Measurements from ENCODE around the gene PCBD2.
"Not testable (repeated sequence)": the region's sequence is repeated elsewhere in the genome, so short reads cannot be mapped to it uniquely, and the experiment has no call there.

Gene PCBD2

DNA sequence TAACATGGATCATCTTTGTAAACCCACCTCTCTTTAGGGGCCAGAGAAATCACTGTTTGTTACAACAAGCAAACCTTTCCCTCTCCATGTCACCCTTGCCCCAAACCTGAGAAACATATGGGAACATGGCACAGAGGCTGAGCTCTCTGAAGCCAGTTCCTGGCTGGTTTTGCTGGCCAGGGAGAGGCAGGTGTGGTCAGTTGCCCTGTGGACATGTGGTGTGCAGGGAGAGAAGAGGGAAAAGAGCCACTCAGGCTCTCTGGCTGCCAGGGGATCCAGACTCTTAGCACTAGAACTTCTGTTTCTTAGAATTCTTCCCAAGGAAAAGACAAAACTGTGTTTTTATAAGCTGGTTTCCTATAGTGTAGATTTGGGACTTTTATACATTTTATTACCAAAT, 58.2 kb downstream of the PCBD2 start:
- no peak for DNase-seq (ENCODE audit: low spot score)

DNA sequence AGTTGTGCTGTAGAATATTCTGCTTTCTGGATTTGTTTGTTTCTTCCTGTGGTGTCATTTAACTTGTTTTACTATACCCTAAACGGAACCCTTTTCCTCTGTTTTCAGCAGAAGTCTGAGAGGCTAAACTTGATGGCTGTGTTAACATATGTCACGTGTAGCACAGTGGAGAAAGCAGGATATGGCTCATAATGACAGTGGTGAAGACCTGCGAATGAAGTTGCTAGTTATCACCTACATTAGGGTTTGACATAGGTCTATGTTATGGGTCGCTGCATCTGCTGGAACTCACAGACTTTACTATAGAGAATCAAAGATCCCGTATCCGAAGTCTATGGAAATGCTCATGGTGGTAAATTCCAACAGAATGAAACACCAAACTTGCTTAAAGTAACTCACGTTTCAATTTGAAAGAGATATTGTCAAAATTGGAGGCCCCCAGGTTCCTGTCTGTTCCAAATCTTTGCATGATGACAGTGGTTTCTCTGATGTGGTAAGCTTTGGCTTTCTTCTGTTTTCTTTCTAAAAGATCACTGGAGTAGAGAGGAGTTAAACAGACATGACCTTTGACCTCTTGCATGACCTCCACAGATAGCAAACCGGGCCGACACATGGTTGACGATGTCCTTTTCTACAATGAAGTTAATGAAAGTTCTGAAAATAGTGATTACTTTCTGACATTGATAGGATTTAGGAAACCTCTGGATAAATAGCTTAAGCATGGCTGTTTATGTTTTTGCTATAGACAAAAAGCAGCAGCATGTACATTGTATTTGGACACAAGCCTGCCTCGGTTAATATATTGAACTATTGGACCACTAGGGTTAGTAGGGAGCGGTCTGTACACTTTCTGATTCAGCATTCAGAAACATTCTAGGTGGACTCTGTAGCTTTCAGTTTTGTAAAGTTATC, 59.7 kb downstream of the PCBD2 start:
- DNase-seq (ENCODE audit: low spot score), result no peak

DNA sequence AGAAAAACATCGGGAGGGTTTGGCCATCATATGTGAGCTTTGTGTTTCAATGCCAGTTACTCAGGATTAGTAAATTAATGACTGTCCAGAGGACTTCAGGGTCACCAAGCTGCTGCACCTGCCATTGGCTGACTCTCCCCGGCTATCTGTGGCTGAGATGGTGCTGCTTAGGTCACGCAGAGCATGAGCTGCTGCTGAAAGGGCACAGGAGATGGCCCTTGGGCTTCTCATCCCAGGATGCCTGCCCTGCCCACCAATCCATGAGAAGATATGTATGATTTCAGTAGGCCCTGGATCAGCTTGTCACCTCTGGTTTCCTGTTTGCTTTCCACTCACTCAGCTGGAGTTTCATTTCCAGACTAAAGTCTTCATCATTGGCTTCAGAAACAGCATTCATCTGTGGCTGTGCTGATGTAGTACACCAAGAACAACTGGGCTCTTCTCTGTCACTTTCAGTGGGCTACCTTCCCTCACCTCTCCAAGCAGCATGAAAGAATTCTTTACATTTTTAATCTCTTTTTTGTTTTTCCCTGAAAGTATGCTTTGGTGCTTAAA, 60.4 kb downstream of the PCBD2 start:
- DNase-seq (ENCODE audit: low spot score), result no peak

DNA sequence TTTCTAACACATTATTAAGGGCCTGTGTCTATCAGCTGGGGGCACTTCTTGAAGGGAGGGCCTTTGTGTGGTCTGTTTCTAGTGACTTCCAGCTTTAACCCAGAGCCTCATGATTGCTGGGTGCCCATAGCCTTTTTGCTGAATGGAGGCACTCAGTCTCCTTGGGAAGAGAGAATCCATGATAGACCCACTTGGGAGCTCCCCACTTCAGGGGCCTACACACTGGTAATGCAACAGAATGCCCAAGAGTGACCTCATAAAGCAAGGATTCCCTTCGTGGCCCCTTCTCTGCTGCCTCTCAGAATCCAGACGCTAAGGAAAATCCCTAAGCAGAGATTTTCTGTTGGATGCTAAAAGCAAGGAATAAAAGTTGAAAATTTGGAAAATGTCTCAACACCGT, 62.7 kb downstream of the PCBD2 start, which contains the start of gene CATSPER3:
Gene CATSPER3 (plus strand): TSS at position 301 of the 400 bp plus-strand sequence. CDS start 85 bp downstream, at position 386.
- DNase-seq (ENCODE audit: low spot score), result no peak

DNA sequence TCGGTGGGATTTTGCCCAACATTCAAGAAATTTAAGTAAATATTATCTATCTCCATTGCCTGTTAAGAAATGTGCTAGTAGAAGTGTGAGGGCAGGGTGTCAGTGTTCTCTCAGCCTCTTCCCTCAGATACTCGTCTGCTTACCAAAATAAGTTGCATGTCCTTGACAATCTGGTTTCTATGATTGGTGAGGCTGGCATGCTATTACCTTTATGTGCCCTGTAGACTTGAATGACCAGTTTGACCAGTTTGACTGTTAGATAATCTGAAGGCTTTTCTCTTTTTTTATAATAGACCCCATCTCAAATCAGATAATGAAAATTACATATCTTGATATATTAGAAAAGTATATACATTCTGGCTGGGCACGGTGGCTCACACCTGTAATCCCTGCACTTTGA, 63.1 kb downstream of the PCBD2 start:
- no peak for DNase-seq (ENCODE audit: low spot score)

GRCh38 chr5:134969166-134969565, 64.2 kb downstream of the PCBD2 start:
- DNase-seq (ENCODE audit: low spot score), result no peak

DNA sequence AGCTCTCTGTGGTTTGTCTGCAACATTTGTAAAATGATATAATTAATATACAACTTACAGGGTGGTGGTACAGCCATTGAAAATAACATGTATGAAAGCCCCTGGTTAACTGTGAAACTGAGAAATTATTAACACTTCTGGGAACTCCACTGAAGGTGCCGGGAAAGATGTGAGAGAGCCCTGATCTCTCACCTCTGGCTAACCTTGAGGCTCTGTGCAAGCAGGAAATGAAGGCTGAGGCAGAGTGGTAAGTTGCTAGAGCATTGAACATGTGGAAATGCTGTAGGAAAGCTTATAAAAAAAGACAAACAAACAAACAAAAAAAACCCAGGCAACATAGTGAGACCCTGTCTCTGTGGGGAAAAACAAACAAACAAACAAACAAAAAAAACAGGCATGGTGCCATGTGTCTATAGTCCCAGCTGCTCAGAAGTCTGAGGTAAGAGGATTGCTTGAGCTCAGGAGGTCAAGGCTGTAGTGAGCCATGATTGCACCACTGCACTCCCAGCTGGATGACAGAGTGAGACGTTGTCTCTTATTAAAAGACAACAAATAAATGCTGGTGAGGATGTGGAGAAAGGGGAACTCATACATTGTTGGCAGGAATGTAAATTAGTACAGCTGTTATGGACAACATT, 70.3 kb downstream of the PCBD2 start:
- no peak for DNase-seq (ENCODE audit: low spot score)

DNA sequence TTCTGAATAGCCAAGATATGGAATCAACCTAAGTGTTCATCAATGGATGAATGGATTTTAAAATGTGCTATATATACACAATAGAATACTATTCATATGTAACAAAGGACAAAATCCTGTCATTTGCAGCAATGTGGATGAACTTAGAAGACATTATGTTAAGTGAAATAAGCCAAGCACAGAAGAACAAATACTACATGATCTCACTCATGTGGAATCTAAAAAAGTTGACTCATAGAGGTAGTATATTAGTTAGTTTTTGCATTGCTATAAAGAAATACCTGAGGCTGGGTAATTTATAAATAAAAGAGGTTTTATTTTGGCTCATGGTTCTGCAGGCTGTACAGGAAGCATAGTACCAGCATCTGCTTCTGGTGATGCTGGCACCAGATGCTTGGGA, 70.9 kb downstream of the PCBD2 start:
- DNase-seq (ENCODE audit: low spot score), result no peak

- DNase-seq (ENCODE audit: low spot score), result no peak
Observed at GRCh38 chr5:134976841-134977240, 71.9 kb downstream of the PCBD2 start.

DNA sequence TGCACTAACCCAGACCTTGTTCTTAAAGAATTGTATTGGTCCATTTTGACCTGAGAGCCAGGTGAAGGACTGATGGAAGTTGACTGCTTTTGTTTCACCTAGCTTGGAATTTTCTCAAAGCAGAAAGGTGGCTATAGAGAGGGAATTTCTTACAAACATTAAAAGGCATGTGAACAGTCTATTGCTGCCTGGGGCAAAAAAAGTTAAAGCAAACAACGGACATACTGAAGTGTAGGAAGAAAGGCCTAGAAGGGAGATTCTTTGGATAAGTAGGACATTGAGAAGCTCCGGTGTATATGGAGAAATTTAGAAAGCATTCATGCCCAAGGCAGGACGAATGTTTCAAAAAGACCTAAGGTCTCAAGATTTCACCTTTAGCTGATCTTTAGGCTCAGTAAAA, 74.5 kb downstream of the PCBD2 start:
- no peak for DNase-seq (ENCODE audit: low spot score)

DNA sequence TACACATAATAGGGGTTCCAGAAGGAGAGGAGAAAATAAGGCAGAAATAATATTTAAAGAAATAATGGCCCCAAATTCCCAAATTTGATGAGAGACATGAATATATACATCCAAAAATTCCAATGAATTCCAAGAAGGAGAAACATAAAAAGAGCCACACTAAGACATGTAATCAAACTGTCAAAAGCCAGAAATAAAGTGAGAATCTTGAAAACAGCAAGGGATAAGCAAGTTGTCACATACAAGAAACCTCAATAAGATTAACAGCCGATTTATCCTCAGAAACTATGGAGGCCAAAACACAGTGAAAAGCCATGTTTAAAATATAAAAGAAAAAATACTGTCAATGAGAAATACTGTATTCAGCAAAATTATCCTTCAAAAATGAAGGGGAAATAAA, 77.3 kb downstream of the PCBD2 start:
- DNase-seq (ENCODE audit: low spot score), result no peak

GRCh38 chr5:134989266-134989830, 84.4 kb downstream of the PCBD2 start:
- no peak for DNase-seq (ENCODE audit: low spot score)

GRCh38 chr5:134990183-134990582, 85.3 kb downstream of the PCBD2 start:
- not testable (repeated sequence) for DNase-seq (ENCODE audit: low spot score)

DNA sequence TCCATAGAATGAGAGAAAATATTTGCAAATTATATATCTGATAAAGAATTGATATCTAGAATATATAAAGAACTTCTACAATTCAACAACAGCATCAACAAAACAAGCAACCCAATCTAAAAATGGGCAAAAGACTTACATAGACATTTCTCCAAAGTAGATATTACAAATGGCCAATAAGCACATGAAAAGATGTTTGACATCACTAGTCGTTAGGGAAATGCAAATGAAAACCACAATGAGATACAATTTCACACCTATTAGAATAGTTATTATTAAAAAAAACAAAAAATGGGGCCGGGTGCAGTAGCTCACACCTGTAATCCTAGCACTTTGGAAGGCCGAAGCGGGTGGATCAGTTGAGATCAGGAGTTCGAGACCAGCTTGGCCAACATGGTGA, 87.2 kb downstream of the PCBD2 start:
- no peak for DNase-seq (ENCODE audit: low spot score)

DNA sequence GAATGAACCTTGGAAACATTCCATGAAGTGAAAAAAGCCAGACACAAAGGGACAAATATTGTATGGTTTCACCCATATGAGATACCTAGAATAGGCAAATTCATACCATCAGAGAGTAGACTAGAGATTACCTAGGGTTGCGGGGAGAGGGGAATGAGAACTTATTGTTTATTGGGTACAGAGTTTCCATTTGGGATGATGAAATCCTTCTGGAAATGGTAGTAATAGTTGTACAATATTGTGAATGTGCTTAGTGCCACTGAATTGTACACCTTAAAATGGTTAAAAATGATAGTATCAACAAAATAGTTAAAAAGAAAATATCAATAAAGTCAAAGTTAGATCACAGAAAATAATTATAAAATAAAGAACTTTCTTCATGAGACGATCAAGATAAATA, 88.2 kb downstream of the PCBD2 start:
- DNase-seq (ENCODE audit: low spot score), result no peak

DNA sequence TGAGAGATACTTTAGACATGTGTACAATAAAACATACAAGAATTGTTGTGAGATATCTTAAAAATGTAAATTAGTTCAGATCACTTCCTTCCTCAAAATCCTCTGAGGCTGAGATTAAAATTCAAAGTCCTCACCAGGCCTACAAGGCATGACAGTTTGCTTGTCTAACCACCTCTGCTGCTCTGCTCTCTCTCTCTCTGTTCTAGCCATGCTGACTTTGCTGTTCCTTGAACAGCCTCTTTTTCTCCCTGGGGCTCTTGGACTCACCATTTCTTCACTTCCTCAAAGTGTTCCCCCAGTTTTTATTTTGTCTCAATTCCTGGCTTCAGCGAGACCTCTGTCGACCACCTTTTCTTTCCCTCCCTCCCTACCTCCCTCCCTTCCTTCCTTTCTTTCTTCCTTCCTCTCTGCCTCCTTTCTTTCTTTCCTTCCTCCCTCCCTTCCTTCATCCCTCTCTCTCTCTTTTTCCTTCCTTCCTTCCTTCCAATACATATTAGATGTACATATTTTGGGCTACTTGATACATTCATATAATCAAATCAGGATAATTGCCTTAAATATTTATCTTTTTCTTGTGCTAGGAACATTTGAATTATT, 89.7 kb downstream of the PCBD2 start:
- DNase-seq (ENCODE audit: low spot score), result no peak

GRCh38 chr5:134995850-134996402, 91.0 kb downstream of the PCBD2 start:
- DNase-seq (ENCODE audit: low spot score), result no peak

DNA sequence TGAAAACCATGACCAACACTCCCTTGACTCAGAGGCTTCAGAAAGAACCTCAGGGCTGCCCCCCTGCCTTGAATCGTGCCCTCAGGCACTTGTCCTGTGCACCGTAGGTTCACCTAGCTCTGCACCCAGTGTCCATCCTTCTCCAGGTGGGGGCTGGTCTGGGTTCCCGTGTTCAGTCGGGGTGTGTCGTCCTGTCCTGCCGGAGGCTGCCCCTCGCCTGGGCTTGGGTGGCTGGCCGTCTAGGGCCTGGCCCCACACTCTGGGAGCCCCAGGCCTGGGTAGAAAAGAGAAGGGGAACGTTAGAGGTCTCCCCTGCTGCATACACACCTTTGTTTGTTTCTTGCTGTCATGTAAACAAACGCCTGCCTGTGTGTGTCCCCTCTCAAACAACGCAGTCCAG, 92.1 kb downstream of the PCBD2 start:
- no peak for DNase-seq (ENCODE audit: low spot score)

GRCh38 chr5:134998068-134998467, 93.1 kb downstream of the PCBD2 start:
- DNase-seq (ENCODE audit: low spot score), result not testable (repeated sequence)

- DNase-seq (ENCODE audit: low spot score), result no peak
Observed at GRCh38 chr5:135004376-135004775, 99.4 kb downstream of the PCBD2 start.

GRCh38 chr5:135005076-135005475, 100.1 kb downstream of the PCBD2 start:
- DNase-seq (ENCODE audit: low spot score), result no peak

DNA sequence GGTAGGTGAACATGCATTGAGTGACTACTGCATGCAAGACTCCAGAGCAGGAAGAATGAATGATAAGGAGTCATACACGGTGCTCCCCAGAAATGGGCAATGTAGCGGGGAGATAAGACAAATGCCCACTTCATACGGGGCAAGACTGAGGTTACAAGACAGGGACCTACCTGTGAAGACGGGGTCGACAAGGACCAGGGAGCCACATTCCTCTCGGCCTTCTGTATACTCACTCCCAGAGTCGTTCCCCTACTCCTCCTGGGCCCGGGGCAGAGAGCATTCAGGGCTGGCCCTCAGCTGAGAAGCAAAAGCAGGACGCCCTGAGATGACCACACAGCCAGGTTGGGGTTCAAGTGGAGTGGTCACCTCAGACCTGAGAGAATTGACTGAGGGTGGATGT, 102.4 kb downstream of the PCBD2 start:
- no peak for DNase-seq (ENCODE audit: low spot score)
